ENCODE results near the gene GLRA2. TPM values are rescaled to one million over a fixed set of nuclear protein-coding genes. Genes with fewer than 3 reads are reported as not detected.

The GLRA2 gene
- total and polyA plus RNA-seq, 2 of the 13 experiments (the other 11 are each of a cell fraction or from before 2014, with no cell fraction given) = not detected

DNA sequence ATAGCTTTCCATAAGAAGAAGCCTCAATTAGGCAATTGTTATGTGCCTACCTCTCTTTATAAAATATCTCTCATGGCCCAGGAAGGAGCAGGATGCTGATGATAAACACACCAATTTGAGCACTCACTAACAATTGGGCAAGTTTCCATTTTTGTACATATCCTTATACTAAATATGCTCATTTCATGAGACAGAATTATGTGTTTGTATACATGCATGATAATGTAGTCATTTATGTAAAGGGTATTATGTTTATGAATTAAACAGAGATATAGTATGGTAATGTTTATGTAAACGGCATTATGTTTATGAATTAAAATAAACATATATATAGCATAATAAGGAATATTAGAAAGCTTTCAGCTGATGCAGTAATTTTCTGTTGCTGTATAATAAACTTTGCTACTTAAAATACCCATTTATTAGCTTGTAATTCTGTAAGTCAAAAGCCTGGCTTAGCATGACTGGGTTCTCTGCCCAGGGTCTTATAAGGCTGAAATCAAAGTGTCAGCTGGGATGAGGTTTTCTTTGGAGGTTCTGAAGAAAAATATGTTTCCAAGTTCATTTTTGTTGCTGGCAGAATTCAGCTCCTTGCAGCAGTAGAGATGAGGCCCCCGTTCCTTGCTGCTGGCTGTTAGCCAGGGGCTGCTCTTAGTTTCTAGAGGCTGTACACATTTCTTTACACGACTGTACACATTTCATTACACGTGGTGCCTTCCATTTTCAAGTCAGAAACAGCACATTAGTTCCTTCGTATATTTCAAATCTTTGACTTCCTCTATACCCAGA, 89.0 kb downstream of the GLRA2 start:
- TF ChIP-seq ZNF562 (CRISPR knock-in tag; IDR thresholded peaks at IDR 0.05; ENCODE audit: borderline replicate concordance) (no peak), HDAC6 (IDR thresholded peaks at IDR 0.05; ENCODE audit: low read depth, low read length) (no peak), GFI1 (CRISPR knock-in tag; IDR thresholded peaks at IDR 0.05; ENCODE audit: borderline replicate concordance) (no peak), ZNF790 (CRISPR knock-in tag; IDR thresholded peaks at IDR 0.05; ENCODE audit: borderline replicate concordance) (no peak), ZC3H4 (CRISPR knock-in tag; IDR thresholded peaks at IDR 0.05; ENCODE audit: borderline replicate concordance) (no peak), CC2D1A (CRISPR knock-in tag; IDR thresholded peaks at IDR 0.05) (no peak), ZNF850 (CRISPR knock-in tag; conservative IDR thresholded peaks at IDR 0.05) (no peak), NFKBIZ (CRISPR knock-in tag; IDR thresholded peaks at IDR 0.05) (no peak)
- TF ChIP-seq, protein P1, sequence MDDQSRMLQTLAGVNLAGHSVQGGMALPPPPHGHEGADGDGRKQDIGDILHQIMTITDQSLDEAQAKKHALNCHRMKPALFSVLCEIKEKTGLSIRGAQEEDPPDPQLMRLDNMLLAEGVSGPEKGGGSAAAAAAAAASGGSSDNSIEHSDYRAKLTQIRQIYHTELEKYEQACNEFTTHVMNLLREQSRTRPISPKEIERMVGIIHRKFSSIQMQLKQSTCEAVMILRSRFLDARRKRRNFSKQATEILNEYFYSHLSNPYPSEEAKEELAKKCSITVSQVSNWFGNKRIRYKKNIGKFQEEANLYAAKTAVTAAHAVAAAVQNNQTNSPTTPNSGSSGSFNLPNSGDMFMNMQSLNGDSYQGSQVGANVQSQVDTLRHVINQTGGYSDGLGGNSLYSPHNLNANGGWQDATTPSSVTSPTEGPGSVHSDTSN (CRISPR knock-in tag; IDR thresholded peaks at IDR 0.05; ENCODE audit: borderline replicate concordance) = no peak
- TF ChIP-seq, protein P2, sequence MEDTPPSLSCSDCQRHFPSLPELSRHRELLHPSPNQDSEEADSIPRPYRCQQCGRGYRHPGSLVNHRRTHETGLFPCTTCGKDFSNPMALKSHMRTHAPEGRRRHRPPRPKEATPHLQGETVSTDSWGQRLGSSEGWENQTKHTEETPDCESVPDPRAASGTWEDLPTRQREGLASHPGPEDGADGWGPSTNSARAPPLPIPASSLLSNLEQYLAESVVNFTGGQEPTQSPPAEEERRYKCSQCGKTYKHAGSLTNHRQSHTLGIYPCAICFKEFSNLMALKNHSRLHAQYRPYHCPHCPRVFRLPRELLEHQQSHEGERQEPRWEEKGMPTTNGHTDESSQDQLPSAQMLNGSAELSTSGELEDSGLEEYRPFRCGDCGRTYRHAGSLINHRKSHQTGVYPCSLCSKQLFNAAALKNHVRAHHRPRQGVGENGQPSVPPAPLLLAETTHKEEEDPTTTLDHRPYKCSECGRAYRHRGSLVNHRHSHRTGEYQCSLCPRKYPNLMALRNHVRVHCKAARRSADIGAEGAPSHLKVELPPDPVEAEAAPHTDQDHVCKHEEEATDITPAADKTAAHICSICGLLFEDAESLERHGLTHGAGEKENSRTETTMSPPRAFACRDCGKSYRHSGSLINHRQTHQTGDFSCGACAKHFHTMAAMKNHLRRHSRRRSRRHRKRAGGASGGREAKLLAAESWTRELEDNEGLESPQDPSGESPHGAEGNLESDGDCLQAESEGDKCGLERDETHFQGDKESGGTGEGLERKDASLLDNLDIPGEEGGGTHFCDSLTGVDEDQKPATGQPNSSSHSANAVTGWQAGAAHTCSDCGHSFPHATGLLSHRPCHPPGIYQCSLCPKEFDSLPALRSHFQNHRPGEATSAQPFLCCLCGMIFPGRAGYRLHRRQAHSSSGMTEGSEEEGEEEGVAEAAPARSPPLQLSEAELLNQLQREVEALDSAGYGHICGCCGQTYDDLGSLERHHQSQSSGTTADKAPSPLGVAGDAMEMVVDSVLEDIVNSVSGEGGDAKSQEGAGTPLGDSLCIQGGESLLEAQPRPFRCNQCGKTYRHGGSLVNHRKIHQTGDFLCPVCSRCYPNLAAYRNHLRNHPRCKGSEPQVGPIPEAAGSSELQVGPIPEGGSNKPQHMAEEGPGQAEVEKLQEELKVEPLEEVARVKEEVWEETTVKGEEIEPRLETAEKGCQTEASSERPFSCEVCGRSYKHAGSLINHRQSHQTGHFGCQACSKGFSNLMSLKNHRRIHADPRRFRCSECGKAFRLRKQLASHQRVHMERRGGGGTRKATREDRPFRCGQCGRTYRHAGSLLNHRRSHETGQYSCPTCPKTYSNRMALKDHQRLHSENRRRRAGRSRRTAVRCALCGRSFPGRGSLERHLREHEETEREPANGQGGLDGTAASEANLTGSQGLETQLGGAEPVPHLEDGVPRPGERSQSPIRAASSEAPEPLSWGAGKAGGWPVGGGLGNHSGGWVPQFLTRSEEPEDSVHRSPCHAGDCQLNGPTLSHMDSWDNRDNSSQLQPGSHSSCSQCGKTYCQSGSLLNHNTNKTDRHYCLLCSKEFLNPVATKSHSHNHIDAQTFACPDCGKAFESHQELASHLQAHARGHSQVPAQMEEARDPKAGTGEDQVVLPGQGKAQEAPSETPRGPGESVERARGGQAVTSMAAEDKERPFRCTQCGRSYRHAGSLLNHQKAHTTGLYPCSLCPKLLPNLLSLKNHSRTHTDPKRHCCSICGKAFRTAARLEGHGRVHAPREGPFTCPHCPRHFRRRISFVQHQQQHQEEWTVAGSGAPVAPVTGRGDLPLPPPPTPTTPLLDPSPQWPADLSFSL (CRISPR knock-in tag; IDR thresholded peaks at IDR 0.05) = no peak
- Histone ChIP-seq H3K4me3 (replicated peaks in 1 of 3; ENCODE audit: insufficient read depth in 1 of 3, low read depth in 2 of 3, low read length in 3 of 3) (no peak overlapping the region), H3K4me2 (ENCODE audit: low read depth, low read length) (no peak overlapping the region), H4K20me1 (ENCODE audit: insufficient read depth, low read length) (no peaks in the 10 kb centered on the region), H3K9me3 (ENCODE audit: low read length) (no peaks in the 10 kb centered on the region), H3K4me1 (ENCODE audit: insufficient read depth, low read length) (no peaks in the 10 kb centered on the region), H3K27ac (ENCODE audit: extremely low read length, insufficient read depth, low read length) (no peak overlapping the region), H3K79me2 (ENCODE audit: insufficient read depth, low read length) (no peaks in the 10 kb centered on the region), H3K36me3 (replicated peaks in 1 of 2; ENCODE audit: control insufficient read depth in 1 of 2, insufficient read depth in 2 of 2, low read length in 2 of 2) (no peaks in the 10 kb centered on the region), H2AFZ (ENCODE audit: low read length) (no peak overlapping the region), H3K9ac (ENCODE audit: insufficient read depth, low read depth, low read length) (no peak overlapping the region), H3K27me3 (ENCODE audit: control insufficient read depth in 1 of 2, insufficient read depth in 2 of 2, low read length in 2 of 2) (no peaks in the 10 kb centered on the region)
- POLR2A ChIA-PET = no interaction called here
- DNase-seq (ENCODE audit: low spot score) = no peak
- no TSS peak for BruUV-seq (replicated peaks)
- FAIRE-seq = no peak
- ATAC-seq = no peak
- intact Hi-C loops (cut with micrococcal nuclease; ENCODE audit: unreplicated experiment) = no loop called here
- CTCF ChIA-PET (ENCODE audit: low intra/inter-chr PET ratio, low total read pairs) = no interaction called here
- WGBS (ENCODE audit: low lambda C conversion rate) = 61% methylated on average over 5 of the region's 5 CpGs
- in situ Hi-C loops (cut with HindIII; ENCODE audit: extremely low pct_ligation_motif_present, low pct_unique_long_range_greater_than_20kb) = no loop called here
